ENCODE data around the gene KCNMB1. TPM values are rescaled to one million over a fixed set of nuclear protein-coding genes. Genes with fewer than 3 reads are reported as not detected.
A peak's percentile ranks its signal among the peaks of the same experiment; 100 is the strongest.

KCNMB1 gene
- 0.29 TPM for total RNA-seq (ENCODE audit: unreplicated experiment)
- long read RNA-seq, full-length matches to known transcripts: 2 of 2 reads
- long read RNA-seq, partial matches to known transcripts: 0 of 2 reads
- long read RNA-seq, other reads (novel, unspliced or antisense): 0 of 2 reads

- DNase-seq: no peak
- H3K36me3 Mint-ChIP-seq (ENCODE audit: unreplicated experiment): no peaks in the 10 kb centered on the region
- H3K4me3 Mint-ChIP-seq (ENCODE audit: unreplicated experiment): peak within 1 kb of the TSS; percentile 66
- H3K27ac Mint-ChIP-seq (ENCODE audit: unreplicated experiment): peak within 1 kb of the TSS; percentile 78
- no peak for TF ChIP-seq CTCF (IDR thresholded peaks at IDR 0.05; ENCODE audit: partially characterized antibody, unreplicated experiment)
- peaks cover 35% of the 10 kb centered on the region for H3K4me1 Mint-ChIP-seq (ENCODE audit: low read depth, unreplicated experiment)
- no peaks in the 10 kb centered on the region for H3K9me3 Mint-ChIP-seq (ENCODE audit: unreplicated experiment)
- H3K27me3 Mint-ChIP-seq (ENCODE audit: unreplicated experiment): peaks cover 2% of the 10 kb centered on the region
Observed at GRCh38 chr5:170388818-170389549, at the start of gene KCNMB1. KCNMB1 (minus strand) TSS chr5:170389367; CDS start chr5:170385447, 3,920 bp downstream.

- Mint-ChIP-seq H3K36me3 (ENCODE audit: unreplicated experiment) (no peaks in the 10 kb centered on the region), H3K9me3 (ENCODE audit: unreplicated experiment) (no peaks in the 10 kb centered on the region), H3K27ac (ENCODE audit: unreplicated experiment) (no peak overlapping the region), H3K4me3 (ENCODE audit: unreplicated experiment) (no peak overlapping the region), H3K4me1 (ENCODE audit: low read depth, unreplicated experiment) (peaks cover 1% of the 10 kb centered on the region), H3K27me3 (ENCODE audit: unreplicated experiment) (peaks cover 6% of the 10 kb centered on the region)
- TF ChIP-seq CTCF (IDR thresholded peaks at IDR 0.05; ENCODE audit: partially characterized antibody, unreplicated experiment): no peak
- no peak for DNase-seq
Observed at GRCh38 chr5:170438581-170438980, 49.4 kb upstream of the KCNMB1 start.

GRCh38 chr5:170437621-170438375 lies 48.6 kb upstream of the KCNMB1 start:
- Mint-ChIP-seq H3K27me3 (ENCODE audit: unreplicated experiment) (peaks cover 6% of the 10 kb centered on the region), H3K4me3 (ENCODE audit: unreplicated experiment) (no peak overlapping the region), H3K36me3 (ENCODE audit: unreplicated experiment) (no peaks in the 10 kb centered on the region), H3K27ac (ENCODE audit: unreplicated experiment) (no peak overlapping the region), H3K9me3 (ENCODE audit: unreplicated experiment) (no peaks in the 10 kb centered on the region), H3K4me1 (ENCODE audit: low read depth, unreplicated experiment) (peaks cover 1% of the 10 kb centered on the region)
- TF ChIP-seq CTCF (IDR thresholded peaks at IDR 0.05; ENCODE audit: partially characterized antibody, unreplicated experiment): no peak
- DNase-seq: no peak

GRCh38 chr5:170436335-170436734 lies 47.2 kb upstream of the KCNMB1 start:
- H3K27ac Mint-ChIP-seq (ENCODE audit: unreplicated experiment): no peak overlapping the region
- DNase-seq: no peak
- peaks cover 1% of the 10 kb centered on the region for H3K4me1 Mint-ChIP-seq (ENCODE audit: low read depth, unreplicated experiment)
- peaks cover 3% of the 10 kb centered on the region for H3K9me3 Mint-ChIP-seq (ENCODE audit: unreplicated experiment)
- peaks cover 6% of the 10 kb centered on the region for H3K27me3 Mint-ChIP-seq (ENCODE audit: unreplicated experiment)
- TF ChIP-seq CTCF (IDR thresholded peaks at IDR 0.05; ENCODE audit: partially characterized antibody, unreplicated experiment): no peak
- H3K4me3 Mint-ChIP-seq (ENCODE audit: unreplicated experiment): no peak overlapping the region
- H3K36me3 Mint-ChIP-seq (ENCODE audit: unreplicated experiment): no peaks in the 10 kb centered on the region

All from glutamatergic neuron (in vitro differentiated cells).